DMS53 treated with DMSO at 0.1 percent for 48 hours (cell line): Measurements from ENCODE around the gene CD44.
"Not testable (repeated sequence)": the region's sequence is repeated elsewhere in the genome, so short reads cannot be mapped to it uniquely, and the experiment has no call there.

Experiments used
- DNase-seq: peaks from one replicate; lab custom pipeline; 2025; ENCODE audit not compliant: unreplicated experiment; lab: John Stamatoyannopoulos, UW

The CD44 gene

GRCh38 chr11:35138943-35139721, at the start of gene CD44:
TSS of gene CD44 (plus strand) at chr11:35139171. CDS start at chr11:35139304, 133 bp downstream.
- DNase-seq = no peak

- DNase-seq = no peak
Measured at GRCh38 chr11:35089666-35090065, 49.3 kb upstream of the CD44 start.

- DNase-seq = no peak
Measured at GRCh38 chr11:35090125-35090524, 48.8 kb upstream of the CD44 start.

- not testable (repeated sequence) for DNase-seq
Measured at GRCh38 chr11:35090991-35091390, 48.0 kb upstream of the CD44 start.

GRCh38 chr11:35096723-35097122, 42.2 kb upstream of the CD44 start:
- no peak for DNase-seq

GRCh38 chr11:35097814-35098455, 41.0 kb upstream of the CD44 start:
- no peak for DNase-seq

- no peak for DNase-seq
Measured at GRCh38 chr11:35098855-35099254, 40.1 kb upstream of the CD44 start.

- DNase-seq = no peak
Measured at GRCh38 chr11:35099278-35100012, 39.5 kb upstream of the CD44 start.

- no peak for DNase-seq
Measured at GRCh38 chr11:35100013-35100383, 39.0 kb upstream of the CD44 start.

GRCh38 chr11:35101223-35101622, 37.7 kb upstream of the CD44 start:
- DNase-seq = no peak

- no peak for DNase-seq
Measured at GRCh38 chr11:35102267-35102666, 36.7 kb upstream of the CD44 start.

GRCh38 chr11:35103366-35104208, 35.4 kb upstream of the CD44 start:
- no peak for DNase-seq

GRCh38 chr11:35104655-35105054, 34.3 kb upstream of the CD44 start:
- DNase-seq = no peak

- no peak for DNase-seq
Measured at GRCh38 chr11:35105319-35106079, 33.5 kb upstream of the CD44 start.

- DNase-seq = no peak
Measured at GRCh38 chr11:35106595-35106994, 32.4 kb upstream of the CD44 start.

GRCh38 chr11:35107861-35108260, 31.1 kb upstream of the CD44 start:
- DNase-seq = no peak

GRCh38 chr11:35108336-35108735, 30.6 kb upstream of the CD44 start:
- DNase-seq = not testable (repeated sequence)

GRCh38 chr11:35109041-35109440, 29.9 kb upstream of the CD44 start:
- no peak for DNase-seq

- no peak for DNase-seq
Measured at GRCh38 chr11:35109827-35110226, 29.1 kb upstream of the CD44 start.
